ENCODE results near the gene DLL1. TPM values are rescaled to one million over a fixed set of nuclear protein-coding genes. Genes with fewer than 3 reads are reported as not detected.
A peak's percentile ranks its signal among the peaks of the same experiment; 100 is the strongest.

The DLL1 gene
- total RNA-seq, 3 donors from 2014 or later = 3.8 to 26.9 (median 12.3) TPM

- no peaks in the 10 kb centered on the region for H3K4me1 ChIP-seq
- peaks cover 0 to 3% of the 10 kb centered on the region in 2 donors for H3K27me3 ChIP-seq
- no peak overlapping the region for H3K4me3 ChIP-seq
- H3K36me3 ChIP-seq = no peaks in the 10 kb centered on the region
- TF ChIP-seq POLR2A (IDR thresholded peaks at IDR 0.05) = no peak
- no peak for TF ChIP-seq POLR2AphosphoS5 (IDR thresholded peaks at IDR 0.05)
- no peak for TF ChIP-seq CTCF (IDR thresholded peaks at IDR 0.05)
- peak in 1 of 2 donors; percentile 36 for DNase-seq (ENCODE audit: low spot score in 2 of 2)
- no peaks in the 10 kb centered on the region for H3K9me3 ChIP-seq
- intact Hi-C loops (cut with DNase I; ENCODE audit: low total_unique reads) = no loop called here
- no peak overlapping the region for H3K27ac ChIP-seq
These were observed 31.6 kb downstream of the DLL1 start for GRCh38 chr6:170259278-170259677.

- Histone ChIP-seq H3K4me3 (no peak overlapping the region), H3K9me3 (no peaks in the 10 kb centered on the region), H3K4me1 (no peaks in the 10 kb centered on the region), H3K27ac (no peak overlapping the region), H3K27me3 (peaks cover 0 to 3% of the 10 kb centered on the region in 2 donors), H3K36me3 (no peaks in the 10 kb centered on the region)
- intact Hi-C loops (cut with DNase I; ENCODE audit: low total_unique reads) = no loop called here
- no peak for DNase-seq (ENCODE audit: low spot score in 2 of 2)
- TF ChIP-seq POLR2AphosphoS5 (IDR thresholded peaks at IDR 0.05) (no peak), POLR2A (IDR thresholded peaks at IDR 0.05) (no peak), CTCF (IDR thresholded peaks at IDR 0.05) (no peak)
These were observed 32.5 kb downstream of the DLL1 start for GRCh38 chr6:170258407-170258806.

- intact Hi-C loops (cut with DNase I; ENCODE audit: low total_unique reads) = no loop called here
- no peaks in the 10 kb centered on the region for H3K36me3 ChIP-seq
- no peak for TF ChIP-seq POLR2AphosphoS5 (IDR thresholded peaks at IDR 0.05)
- TF ChIP-seq POLR2A (IDR thresholded peaks at IDR 0.05) = no peak
- no peak for TF ChIP-seq CTCF (IDR thresholded peaks at IDR 0.05)
- H3K9me3 ChIP-seq = no peaks in the 10 kb centered on the region
- no peak overlapping the region for H3K27ac ChIP-seq
- no peaks in the 10 kb centered on the region for H3K4me1 ChIP-seq
- peak in 1 of 2 donors; percentile 15 for DNase-seq (ENCODE audit: low spot score in 2 of 2)
- H3K27me3 ChIP-seq = no peaks in the 10 kb centered on the region
- no peak overlapping the region for H3K4me3 ChIP-seq
These were observed 33.5 kb downstream of the DLL1 start for GRCh38 chr6:170257376-170257775.

- TF ChIP-seq POLR2A (IDR thresholded peaks at IDR 0.05) (no peak), CTCF (IDR thresholded peaks at IDR 0.05) (no peak), POLR2AphosphoS5 (IDR thresholded peaks at IDR 0.05) (no peak)
- no peaks in the 10 kb centered on the region for H3K36me3 ChIP-seq
- intact Hi-C loops (cut with DNase I; ENCODE audit: low total_unique reads) = no loop called here
- no peak overlapping the region for H3K27ac ChIP-seq
- DNase-seq (ENCODE audit: low spot score in 2 of 2) = peak in 1 of 2 donors; percentile 2
- H3K9me3 ChIP-seq = no peaks in the 10 kb centered on the region
- H3K4me1 ChIP-seq = no peaks in the 10 kb centered on the region
- H3K27me3 ChIP-seq = no peaks in the 10 kb centered on the region
- no peak overlapping the region for H3K4me3 ChIP-seq
These were observed 34.2 kb downstream of the DLL1 start for GRCh38 chr6:170256641-170257040.

- TF ChIP-seq POLR2A (IDR thresholded peaks at IDR 0.05) (no peak), POLR2AphosphoS5 (IDR thresholded peaks at IDR 0.05) (no peak), CTCF (IDR thresholded peaks at IDR 0.05) (no peak)
- Histone ChIP-seq H3K9me3 (no peaks in the 10 kb centered on the region), H3K4me3 (no peak overlapping the region), H3K27ac (no peak overlapping the region), H3K36me3 (no peaks in the 10 kb centered on the region), H3K27me3 (no peaks in the 10 kb centered on the region), H3K4me1 (no peaks in the 10 kb centered on the region)
- intact Hi-C loops (cut with DNase I; ENCODE audit: low total_unique reads) = no loop called here
- DNase-seq (ENCODE audit: low spot score in 2 of 2) = peak in 1 of 2 donors; percentile 25
These were observed 35.3 kb downstream of the DLL1 start for GRCh38 chr6:170255426-170256125.

Data from breast epithelium (tissue), 4 donors.